Mucosa of descending colon (tissue), 3 donors: ENCODE data around the gene TTC23. TPM values are rescaled to one million over a fixed set of nuclear protein-coding genes. Genes with fewer than 3 reads are reported as not detected.

ENCODE experiments used
- ATAC-seq: fragments of 200-7000 bp; cut with Tn5 transposase; one replicate; pipeline ENCODE4 v1.9.1; 2020; ENCODE audit warnings: mild to moderate bottlenecking, moderate library complexity
- DNase-seq, 3 donors: peaks; one replicate each; pipeline ENCODE4 v3.0.0-alpha.2; 2020
- H3K36me3 ChIP-seq: fragments of 200-600 bp; one replicate; pipeline ENCODE4 v1.8.0; 2021; ENCODE audit warnings: low read depth, mild to moderate bottlenecking
- H3K4me1 ChIP-seq: fragments of 200-600 bp; one replicate; pipeline ENCODE4 v1.8.0; 2021; ENCODE audit warnings: low read depth, mild to moderate bottlenecking
- H3K4me3 ChIP-seq: fragments of 200-600 bp; one replicate; pipeline ENCODE4 v1.8.0; 2021; ENCODE audit warnings: mild to moderate bottlenecking
- H3K9me3 ChIP-seq: fragments of 200-600 bp; one replicate; pipeline ENCODE4 v1.8.0; 2021; ENCODE audit warnings: mild to moderate bottlenecking
- intact Hi-C, 2 donors: fragments of 100-400 bp; cut with DNase I in 1 of 2; cut with micrococcal nuclease in 1 of 2; formaldehyde crosslinking; loops; one replicate each; pipeline versions ENCODE4 v1.11.0 to v1.11.1; 2022; cut with DNase I, micrococcal nuclease
- total RNA-seq, 3 donors: library from RNA; stranded (reverse); fragmentation: NEBNext Ultra II Directional in 2 of 3; extraction: Animal tissue kit (Norgen Biotek cat#: 25700) in 2 of 3; gene quantifications; one replicate each; pipeline versions ENCODE4 v1.2.1 to v1.2.4, GENCODE V29; 2021 to 2023
- TF ChIP-seq, protein P1 (sequence below): fragments of 200-600 bp; IDR thresholded peaks from one replicate; pipeline ENCODE4 v1.8.0; 2022; ENCODE audit warnings: antibody characterized with exemption, mild to moderate bottlenecking
- donor health status: DM: no; HTN: no; CAD: no; lungs with moderate emphysema.
- donor health status: DM: no; HTN: no; CAD: no.
- donor health status: DM: no; HTN: yes; CAD: no.

Gene TTC23
- total RNA-seq, 3 donors from 2014 or later = 17.1 to 26.8 (median 19.6) TPM

DNA sequence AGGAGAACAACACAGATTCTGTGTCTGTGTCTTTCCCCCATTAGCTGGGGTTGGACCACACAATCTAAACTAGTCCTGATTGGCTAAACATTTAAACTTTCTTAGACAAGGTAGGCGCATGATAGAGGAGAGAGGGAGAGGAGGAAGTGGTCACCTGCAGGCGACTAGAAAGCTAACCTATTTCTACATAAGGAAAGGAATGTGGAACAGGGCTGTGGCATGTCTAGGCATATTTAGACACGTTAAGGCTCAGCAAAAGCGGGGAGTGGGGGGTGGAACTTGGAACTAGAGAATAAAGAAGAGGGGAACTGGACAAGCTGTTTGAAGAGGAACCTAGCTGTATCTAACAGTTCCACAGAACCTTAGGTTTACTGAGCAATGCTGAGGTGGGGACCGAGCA, 14.7 kb upstream of the TTC23 start:
- Histone ChIP-seq H3K9me3 (no peaks in the 10 kb centered on the region), H3K4me1 (peaks cover 6% of the 10 kb centered on the region), H3K36me3 (no peaks in the 10 kb centered on the region), H3K4me3 (no peak overlapping the region)
- no peak for ATAC-seq
- intact Hi-C loops = no loop called here
- no peak for DNase-seq
- TF ChIP-seq, protein P1, sequence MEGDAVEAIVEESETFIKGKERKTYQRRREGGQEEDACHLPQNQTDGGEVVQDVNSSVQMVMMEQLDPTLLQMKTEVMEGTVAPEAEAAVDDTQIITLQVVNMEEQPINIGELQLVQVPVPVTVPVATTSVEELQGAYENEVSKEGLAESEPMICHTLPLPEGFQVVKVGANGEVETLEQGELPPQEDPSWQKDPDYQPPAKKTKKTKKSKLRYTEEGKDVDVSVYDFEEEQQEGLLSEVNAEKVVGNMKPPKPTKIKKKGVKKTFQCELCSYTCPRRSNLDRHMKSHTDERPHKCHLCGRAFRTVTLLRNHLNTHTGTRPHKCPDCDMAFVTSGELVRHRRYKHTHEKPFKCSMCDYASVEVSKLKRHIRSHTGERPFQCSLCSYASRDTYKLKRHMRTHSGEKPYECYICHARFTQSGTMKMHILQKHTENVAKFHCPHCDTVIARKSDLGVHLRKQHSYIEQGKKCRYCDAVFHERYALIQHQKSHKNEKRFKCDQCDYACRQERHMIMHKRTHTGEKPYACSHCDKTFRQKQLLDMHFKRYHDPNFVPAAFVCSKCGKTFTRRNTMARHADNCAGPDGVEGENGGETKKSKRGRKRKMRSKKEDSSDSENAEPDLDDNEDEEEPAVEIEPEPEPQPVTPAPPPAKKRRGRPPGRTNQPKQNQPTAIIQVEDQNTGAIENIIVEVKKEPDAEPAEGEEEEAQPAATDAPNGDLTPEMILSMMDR = no peak

DNA sequence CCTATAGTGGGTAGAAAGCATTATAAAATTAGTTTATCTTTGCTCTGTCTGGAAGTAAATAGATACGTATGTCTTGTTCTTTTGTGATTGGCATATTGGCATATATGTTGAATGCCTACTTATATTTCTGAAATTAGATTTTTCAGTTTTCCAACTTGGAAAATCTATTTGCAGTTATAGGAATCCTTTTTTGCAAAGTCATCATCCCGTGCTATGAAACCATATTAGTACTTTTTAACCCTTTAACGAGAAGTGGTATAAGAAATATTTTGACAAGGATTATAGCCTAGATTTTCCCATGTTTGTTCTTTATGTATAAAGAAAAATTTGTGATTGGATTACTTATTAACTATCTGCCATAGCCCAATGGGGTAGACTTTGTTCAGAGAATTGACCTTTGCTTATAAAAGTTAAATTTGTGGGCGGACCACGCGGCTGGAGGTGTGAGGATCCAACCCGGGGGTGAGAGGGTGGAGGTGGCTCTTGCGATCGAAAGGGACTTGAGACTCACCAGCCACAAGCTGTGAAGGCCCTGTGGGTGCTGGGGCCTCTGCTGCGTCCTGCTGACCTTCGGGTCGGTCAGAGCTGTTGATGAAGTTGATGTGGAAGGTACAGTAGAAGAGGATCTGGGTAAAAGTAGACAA, 7.8 kb upstream of the TTC23 start:
- H3K36me3 ChIP-seq = no peaks in the 10 kb centered on the region
- no peak overlapping the region for H3K4me3 ChIP-seq
- intact Hi-C loops = no loop called here
- TF ChIP-seq, protein P1 = no peak
- no peaks in the 10 kb centered on the region for H3K9me3 ChIP-seq
- ATAC-seq = peak; percentile 58
- peak in 2 of 3 donors; percentile 38 to 42 for DNase-seq
- H3K4me1 ChIP-seq = no peaks in the 10 kb centered on the region

GRCh38 chr15:99253381-99254090, 4.2 kb upstream of the TTC23 start:
- ATAC-seq (no peak), DNase-seq (no peak)
- no peak overlapping the region for H3K4me3 ChIP-seq
- TF ChIP-seq, protein P1 = no peak
- no peaks in the 10 kb centered on the region for H3K9me3 ChIP-seq
- intact Hi-C loops = no loop called here
- H3K36me3 ChIP-seq = no peaks in the 10 kb centered on the region
- peaks cover 8% of the 10 kb centered on the region for H3K4me1 ChIP-seq

- intact Hi-C loops = no loop called here
- TF ChIP-seq, protein P1 = no peak
- peaks cover 8% of the 10 kb centered on the region for H3K4me1 ChIP-seq
- no peaks in the 10 kb centered on the region for H3K9me3 ChIP-seq
- ATAC-seq (no peak), DNase-seq (no peak)
- H3K36me3 ChIP-seq = no peaks in the 10 kb centered on the region
- H3K4me3 ChIP-seq = no peak overlapping the region
These were observed 2.9 kb upstream of the TTC23 start for GRCh38 chr15:99252326-99252725.

- Histone ChIP-seq H3K36me3 (no peaks in the 10 kb centered on the region), H3K4me3 (peak within 1 kb of the TSS; percentile 45), H3K9me3 (no peaks in the 10 kb centered on the region), H3K4me1 (peaks cover 8% of the 10 kb centered on the region)
- TF ChIP-seq, protein P1 = no peak
- intact Hi-C loops = no loop called here
- peak; percentile 98 to 99 (median 99) for DNase-seq
- ATAC-seq = peak; percentile 96
These were observed 1.8 kb upstream of the TTC23 start, which contains the start of gene LRRC28 for GRCh38 chr15:99250857-99251841. Gene LRRC28, plus strand, starts transcription at chr15:99251481. Its CDS starts 4,477 bp downstream, at chr15:99255958.
